ENCODE results near the gene AK8. TPM values are rescaled to one million over a fixed set of nuclear protein-coding genes. Genes with fewer than 3 reads are reported as not detected.
A peak's percentile ranks its signal among the peaks of the same experiment; 100 is the strongest.

The AK8 gene
- total RNA-seq, 2 experiments from 2014 or later: 0.21 TPM; not detected in 1

DNA sequence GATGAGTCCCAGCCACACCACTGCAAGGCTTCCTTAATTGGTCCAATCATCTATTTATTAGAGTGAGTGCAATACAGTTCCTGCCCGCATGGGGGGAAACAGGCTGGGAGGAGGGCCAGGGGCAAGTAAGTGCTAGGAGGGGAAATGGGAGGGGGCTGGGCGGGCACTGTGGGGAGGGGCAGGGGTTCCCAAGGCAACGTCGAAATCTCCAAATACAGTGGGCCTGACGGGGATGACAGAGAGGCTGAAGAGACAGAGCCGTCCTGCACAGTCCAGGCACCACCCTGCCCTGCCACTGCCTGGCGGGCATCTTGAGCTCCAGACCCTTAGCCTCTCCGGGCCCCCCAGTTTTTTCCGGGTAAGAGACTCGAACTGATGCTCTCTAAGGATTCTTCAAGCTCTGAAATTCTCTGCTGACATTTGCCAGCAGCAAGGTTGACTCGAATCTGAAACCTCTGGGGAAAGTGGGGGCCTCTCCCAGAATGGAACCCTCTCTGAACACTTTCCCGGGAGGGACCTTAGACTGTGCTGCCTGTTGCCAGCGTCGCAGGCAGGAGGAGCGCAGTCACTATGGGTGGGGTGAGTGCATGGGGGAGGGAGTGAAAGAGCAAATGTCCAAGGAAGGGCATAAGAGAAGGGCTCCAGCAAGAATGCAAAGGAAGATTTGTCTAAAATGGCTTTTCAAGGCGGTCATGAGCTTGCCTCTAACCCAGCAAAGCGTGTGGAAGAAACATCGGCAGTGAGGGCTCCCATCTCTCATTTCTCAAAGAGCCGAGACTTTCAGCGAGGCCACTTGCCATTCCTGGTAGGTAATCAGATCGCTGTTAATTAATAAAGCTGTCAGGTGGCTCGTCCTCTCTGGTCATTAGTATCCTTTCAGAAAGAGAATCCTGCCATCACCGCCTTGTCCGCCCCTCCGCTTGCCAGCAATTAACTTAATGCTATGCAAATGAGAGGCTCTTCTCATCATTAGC lies 108.9 kb downstream of the AK8 start:
- intact Hi-C loops (cut with DNase I, micrococcal nuclease): loop anchor here in 1 of 2 experiments (1.0 kb wide), 3 partner anchors 31 to 175 kb away; partner anchors contain the start of genes GTF3C4 and TSC1
- peak; percentile 75 for ATAC-seq
- Mint-ChIP-seq H3K36me3 (ENCODE audit: low read depth) (peaks cover 6% of the 10 kb centered on the region), H3K9me3 (ENCODE audit: low read depth) (peaks cover 7% of the 10 kb centered on the region), H3K27ac (peak overlapping the region; percentile 94), H3K27me3 (no peaks in the 10 kb centered on the region), H3K4me1 (peaks cover 16% of the 10 kb centered on the region), H3K4me3 (peak overlapping the region; percentile 85)
- DNase-seq: peak; percentile 82
- ChIA-PET CTCF (interaction anchor here (0.8 to 2.1 kb wide), 10 partner anchors 9 to 359 kb away, joined by 3 to 14 read pairs (median 4); partner anchors contain the start of genes CFAP77 and DDX31), POLR2A (interaction anchor here (0.6 kb wide), 1 partner anchor 10 kb away, joined by 3 read pairs; no protein-coding TSS in a partner anchor)

GRCh38 chr9:132763574-132763973 lies 114.5 kb downstream of the AK8 start:
- CTCF ChIA-PET: no interaction called here
- DNase-seq (no peak), ATAC-seq (no peak)
- POLR2A ChIA-PET: no interaction called here
- Mint-ChIP-seq H3K9me3 (ENCODE audit: low read depth) (no peaks in the 10 kb centered on the region), H3K27me3 (peaks cover 3% of the 10 kb centered on the region), H3K4me1 (no peaks in the 10 kb centered on the region), H3K36me3 (ENCODE audit: low read depth) (no peaks in the 10 kb centered on the region), H3K4me3 (no peak overlapping the region), H3K27ac (no peak overlapping the region)
- intact Hi-C loops (cut with DNase I, micrococcal nuclease): no loop called here

- peaks cover 3% of the 10 kb centered on the region for H3K27me3 Mint-ChIP-seq
- no peak for ATAC-seq
- intact Hi-C loops (cut with DNase I, micrococcal nuclease): no loop called here
Observed at GRCh38 chr9:132762896-132763295, 115.2 kb downstream of the AK8 start.

GRCh38 chr9:132761602-132762001 lies 116.5 kb downstream of the AK8 start:
- POLR2A ChIA-PET: no interaction called here
- Mint-ChIP-seq H3K27me3 (peaks cover 3% of the 10 kb centered on the region), H3K36me3 (ENCODE audit: low read depth) (no peaks in the 10 kb centered on the region), H3K9me3 (ENCODE audit: low read depth) (no peaks in the 10 kb centered on the region), H3K27ac (no peak overlapping the region), H3K4me1 (no peaks in the 10 kb centered on the region), H3K4me3 (no peak overlapping the region)
- intact Hi-C loops (cut with DNase I, micrococcal nuclease): no loop called here
- DNase-seq: no peak
- CTCF ChIA-PET: interaction anchor here (0.7 kb wide), 1 partner anchor 224 kb away, joined by 4 read pairs; no protein-coding TSS in a partner anchor
- no peak for ATAC-seq

More at GRCh38 chr9:132762896-132763295, 115.2 kb downstream of the AK8 start:
- CTCF ChIA-PET: interaction anchor here (0.6 to 0.8 kb wide), 2 partner anchors 21 to 29 kb away, joined by 3 read pairs; no protein-coding TSS in a partner anchor
- H3K4me1 Mint-ChIP-seq: no peaks in the 10 kb centered on the region
- H3K4me3 Mint-ChIP-seq: no peak overlapping the region
- no peaks in the 10 kb centered on the region for H3K36me3 Mint-ChIP-seq (ENCODE audit: low read depth)
- no peak for DNase-seq
- POLR2A ChIA-PET: no interaction called here
- H3K27ac Mint-ChIP-seq: no peak overlapping the region
- no peaks in the 10 kb centered on the region for H3K9me3 Mint-ChIP-seq (ENCODE audit: low read depth)

- POLR2A ChIA-PET: no interaction called here
- ATAC-seq: no peak
- CTCF ChIA-PET: interaction anchor here (1.0 to 1.2 kb wide), 2 partner anchors 9 to 10 kb away, joined by 3 to 5 read pairs; no protein-coding TSS in a partner anchor
Observed at GRCh38 chr9:132760057-132760456, 118.0 kb downstream of the AK8 start.

GRCh38 chr9:132757016-132757415 lies 121.1 kb downstream of the AK8 start:
- POLR2A ChIA-PET: no interaction called here

More at GRCh38 chr9:132760057-132760456, 118.0 kb downstream of the AK8 start:
- no peak for DNase-seq
- H3K4me1 Mint-ChIP-seq: no peaks in the 10 kb centered on the region
- H3K36me3 Mint-ChIP-seq (ENCODE audit: low read depth): no peaks in the 10 kb centered on the region
- H3K4me3 Mint-ChIP-seq: no peak overlapping the region
- H3K27ac Mint-ChIP-seq: no peak overlapping the region
- no peaks in the 10 kb centered on the region for H3K9me3 Mint-ChIP-seq (ENCODE audit: low read depth)
- intact Hi-C loops (cut with DNase I, micrococcal nuclease): no loop called here
- H3K27me3 Mint-ChIP-seq: peaks cover 3% of the 10 kb centered on the region

GRCh38 chr9:132756214-132756845 lies 121.8 kb downstream of the AK8 start:
- ChIA-PET POLR2A (interaction anchor here (0.6 kb wide), 1 partner anchor 44 kb away, joined by 5 read pairs; no protein-coding TSS in a partner anchor), CTCF (interaction anchor here (0.6 to 1.0 kb wide), 2 partner anchors 13 to 60 kb away, joined by 3 to 4 read pairs; no protein-coding TSS in a partner anchor)
- Mint-ChIP-seq H3K36me3 (ENCODE audit: low read depth) (no peaks in the 10 kb centered on the region), H3K27ac (no peak overlapping the region), H3K9me3 (ENCODE audit: low read depth) (no peaks in the 10 kb centered on the region), H3K4me3 (no peak overlapping the region), H3K27me3 (peaks cover 3% of the 10 kb centered on the region), H3K4me1 (no peaks in the 10 kb centered on the region)
- ATAC-seq (no peak), DNase-seq (no peak)
- intact Hi-C loops (cut with DNase I, micrococcal nuclease): no loop called here

More at GRCh38 chr9:132757016-132757415, 121.1 kb downstream of the AK8 start:
- no peaks in the 10 kb centered on the region for H3K36me3 Mint-ChIP-seq (ENCODE audit: low read depth)
- no peaks in the 10 kb centered on the region for H3K9me3 Mint-ChIP-seq (ENCODE audit: low read depth)
- H3K27ac Mint-ChIP-seq: no peak overlapping the region
- no peaks in the 10 kb centered on the region for H3K4me1 Mint-ChIP-seq
- DNase-seq (no peak), ATAC-seq (no peak)
- CTCF ChIA-PET: interaction anchor here (0.6 to 1.0 kb wide), 2 partner anchors 12 to 135 kb away, joined by 4 read pairs; no protein-coding TSS in a partner anchor
- intact Hi-C loops (cut with DNase I, micrococcal nuclease): no loop called here
- peaks cover 3% of the 10 kb centered on the region for H3K27me3 Mint-ChIP-seq
- no peak overlapping the region for H3K4me3 Mint-ChIP-seq

GRCh38 chr9:132755096-132755495 lies 123.0 kb downstream of the AK8 start:
- H3K9me3 Mint-ChIP-seq (ENCODE audit: low read depth): no peaks in the 10 kb centered on the region
- ChIA-PET POLR2A (no interaction called here), CTCF (no interaction called here)
- no peak overlapping the region for H3K4me3 Mint-ChIP-seq
- H3K36me3 Mint-ChIP-seq (ENCODE audit: low read depth): no peaks in the 10 kb centered on the region
- DNase-seq (no peak), ATAC-seq (no peak)
- no peaks in the 10 kb centered on the region for H3K4me1 Mint-ChIP-seq
- intact Hi-C loops (cut with DNase I, micrococcal nuclease): no loop called here
- peaks cover 3% of the 10 kb centered on the region for H3K27me3 Mint-ChIP-seq
- H3K27ac Mint-ChIP-seq: no peak overlapping the region

- H3K36me3 Mint-ChIP-seq (ENCODE audit: low read depth): no peaks in the 10 kb centered on the region
- H3K4me1 Mint-ChIP-seq: no peaks in the 10 kb centered on the region
- no peaks in the 10 kb centered on the region for H3K9me3 Mint-ChIP-seq (ENCODE audit: low read depth)
- CTCF ChIA-PET: no interaction called here
- POLR2A ChIA-PET: no interaction called here
- ATAC-seq (no peak), DNase-seq (no peak)
- intact Hi-C loops (cut with DNase I, micrococcal nuclease): no loop called here
- no peaks in the 10 kb centered on the region for H3K27me3 Mint-ChIP-seq
- no peak overlapping the region for H3K4me3 Mint-ChIP-seq
- H3K27ac Mint-ChIP-seq: no peak overlapping the region
Observed at GRCh38 chr9:132754236-132754635, 123.8 kb downstream of the AK8 start.

DNA sequence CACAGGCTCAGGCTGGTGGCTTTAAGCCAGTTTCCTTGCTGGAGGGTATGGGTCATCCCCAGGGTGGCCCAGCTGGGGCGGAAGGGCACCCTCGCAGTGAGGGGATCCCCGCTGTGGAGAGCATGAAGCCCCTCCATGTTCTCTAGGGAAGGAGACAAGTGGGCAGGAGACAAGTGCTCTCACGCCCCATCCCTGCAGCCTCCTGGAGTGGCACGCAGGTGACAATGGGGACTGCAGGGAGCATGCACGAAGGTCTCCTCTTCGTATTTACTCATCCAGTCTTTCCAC lies 124.5 kb downstream of the AK8 start:
- no peaks in the 10 kb centered on the region for H3K27me3 Mint-ChIP-seq
- no peaks in the 10 kb centered on the region for H3K36me3 Mint-ChIP-seq (ENCODE audit: low read depth)
- no peaks in the 10 kb centered on the region for H3K9me3 Mint-ChIP-seq (ENCODE audit: low read depth)
- no peak overlapping the region for H3K27ac Mint-ChIP-seq
- CTCF ChIA-PET: no interaction called here
- no peaks in the 10 kb centered on the region for H3K4me1 Mint-ChIP-seq
- H3K4me3 Mint-ChIP-seq: no peak overlapping the region
- intact Hi-C loops (cut with DNase I, micrococcal nuclease): no loop called here
- DNase-seq (no peak), ATAC-seq (no peak)
- POLR2A ChIA-PET: no interaction called here

DNA sequence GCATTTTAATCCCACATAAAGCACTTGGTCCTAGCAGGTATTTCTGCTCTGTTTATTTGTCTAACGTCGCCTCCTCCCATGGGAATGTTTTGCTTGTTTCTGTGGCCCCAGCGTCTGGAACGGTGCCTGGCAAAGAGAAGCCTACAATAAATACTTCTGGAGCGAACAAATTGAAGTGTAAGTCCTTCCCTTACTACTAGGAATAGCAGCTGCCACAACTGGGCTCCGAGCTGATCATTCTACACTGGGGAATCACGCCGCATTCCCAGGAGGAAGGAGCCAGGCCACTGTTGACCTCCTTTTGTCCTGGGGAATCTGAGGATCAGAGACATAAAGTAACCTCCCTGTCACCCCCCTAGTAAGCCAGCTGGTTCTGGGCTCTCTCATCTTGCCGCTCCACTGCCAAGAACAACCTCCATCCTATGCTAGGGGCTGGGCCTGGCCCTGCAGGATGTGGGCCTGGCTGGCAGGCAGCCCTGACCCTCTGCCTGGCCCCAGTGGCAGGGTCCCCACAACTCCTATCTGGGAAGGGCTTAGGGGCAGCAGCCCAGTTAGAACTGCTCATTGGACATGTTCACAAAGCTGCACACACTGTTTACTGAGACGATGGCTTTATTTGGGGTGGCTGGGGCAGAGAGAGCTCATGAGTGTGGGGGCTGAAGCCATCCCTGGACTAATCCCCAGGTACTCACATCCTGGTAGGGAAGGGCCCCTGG lies 125.0 kb downstream of the AK8 start:
- no peaks in the 10 kb centered on the region for H3K27me3 Mint-ChIP-seq
- H3K27ac Mint-ChIP-seq: no peak overlapping the region
- intact Hi-C loops (cut with DNase I, micrococcal nuclease): no loop called here
- POLR2A ChIA-PET: no interaction called here
- CTCF ChIA-PET: no interaction called here
- no peak for ATAC-seq
- H3K4me3 Mint-ChIP-seq: no peak overlapping the region
- H3K9me3 Mint-ChIP-seq (ENCODE audit: low read depth): no peaks in the 10 kb centered on the region
- H3K36me3 Mint-ChIP-seq (ENCODE audit: low read depth): no peaks in the 10 kb centered on the region
- DNase-seq: no peak
- H3K4me1 Mint-ChIP-seq: no peaks in the 10 kb centered on the region
